H1 (cell line): ENCODE results near the gene UPF2. TPM values are rescaled to one million over a fixed set of nuclear protein-coding genes. Genes with fewer than 3 reads are reported as not detected.

Source experiments
- CTCF ChIA-PET: fragments of 300-600 bp; sonication (Branson Sonifier 250); formaldehyde crosslinking; loops from one replicate; lab custom pipeline; 2021; ENCODE audit not compliant: partially characterized antibody; lab: Charles Lee
- POLR2A ChIA-PET: fragments of 300-600 bp; sonication (Branson Sonifier 250); formaldehyde crosslinking; loops from one replicate; lab custom pipeline; 2021; ENCODE audit warnings: inconsistent platforms; ENCODE audit not compliant: partially characterized antibody; lab: Charles Lee
- DNase-seq, 2 experiments: peaks; one replicate each; pipeline versions ENCODE4 v3.0.0 to v3.0.0-alpha.2; 2010 to 2022; ENCODE audit warnings: low spot score in 2 of 2, low read depth in 1 of 2, mixed read lengths in 1 of 2
- FAIRE-seq: peaks from 2 replicates; lab custom pipeline; 2011; peaks lifted over from hg19 to GRCh38; lab: Jason Lieb, UNC
- H2AFZ ChIP-seq: 2 replicates; pipeline ENCODE4 v1.8.1; 2012; ENCODE audit warnings: low read length, inconsistent platforms
- H2AK5ac ChIP-seq: 2 replicates; pipeline ENCODE4 v1.6.1; 2013; ENCODE audit warnings: low read depth, low read length
- H2BK120ac ChIP-seq: replicated peaks from 2 replicates; pipeline ENCODE3; 2013; ENCODE audit warnings: low read depth, low read length, inconsistent platforms
- H2BK12ac ChIP-seq: 2 replicates; pipeline ENCODE4 v1.6.1; 2013; ENCODE audit warnings: low read depth, low read length
- H2BK15ac ChIP-seq: 2 replicates; pipeline ENCODE4 v1.6.1; 2013; ENCODE audit warnings: low read length
- H2BK20ac ChIP-seq: 2 replicates; pipeline ENCODE4 v1.6.1; 2013; ENCODE audit warnings: low read length
- H2BK5ac ChIP-seq: 2 replicates; pipeline ENCODE4 v1.6.1; 2013; ENCODE audit warnings: low read depth, low read length
- H3K14ac ChIP-seq: 2 replicates; pipeline ENCODE4 v1.6.1; 2013; ENCODE audit warnings: inconsistent platforms; ENCODE audit not compliant: insufficient read length
- H3K18ac ChIP-seq: 2 replicates; pipeline ENCODE4 v1.6.1; 2013; ENCODE audit warnings: low read length; ENCODE audit errors: extremely low read depth
- H3K23ac ChIP-seq: 2 replicates; pipeline ENCODE4 v1.6.1; 2013; ENCODE audit warnings: inconsistent platforms; ENCODE audit not compliant: insufficient read length
- H3K23me2 ChIP-seq: 2 replicates; pipeline ENCODE4 v1.6.1; 2013; ENCODE audit warnings: low read depth, low read length
- H3K27ac ChIP-seq: 2 replicates; pipeline ENCODE4 v1.6.1; 2011; ENCODE audit warnings: low read depth, low read length, inconsistent platforms
- H3K27me3 ChIP-seq, 4 experiments: replicated peaks in 1 of 4; 1 replicate in 1 of 4; 2 replicates in 3 of 4; pipeline versions ENCODE4 v1.6.1 to v1.8.1; 2011 to 2013; ENCODE audit warnings: low read length in 3 of 4, mild to moderate bottlenecking in 3 of 4, inconsistent platforms in 2 of 4, mixed read lengths in 2 of 4, moderate library complexity in 1 of 4; ENCODE audit not compliant: control insufficient read depth in 3 of 4, insufficient read depth in 3 of 4; ENCODE audit errors: extremely low read depth in 1 of 4
- H3K36me3 ChIP-seq, 4 experiments: 2 replicates each; pipeline versions ENCODE4 v1.6.1 to v1.8.1; 2011 to 2013; ENCODE audit warnings: mild to moderate bottlenecking in 4 of 4, low read length in 3 of 4, moderate library complexity in 2 of 4, control low read depth in 1 of 4, inconsistent platforms in 1 of 4; ENCODE audit not compliant: insufficient read depth in 4 of 4, control insufficient read depth in 2 of 4
- H3K4ac ChIP-seq: replicated peaks from 2 replicates; pipeline ENCODE3; 2013; ENCODE audit warnings: low read length, low read depth, mixed read lengths, inconsistent platforms; ENCODE audit not compliant: insufficient read length
- H3K4me1 ChIP-seq, 4 experiments: replicated peaks in 1 of 4; 1 replicate in 1 of 4; 2 replicates in 3 of 4; pipeline versions ENCODE4 v1.6.1 to v1.8.1; 2011 to 2013; ENCODE audit warnings: low read length in 3 of 4, inconsistent platforms in 2 of 4, mixed read lengths in 1 of 4; ENCODE audit not compliant: insufficient read depth in 4 of 4, control insufficient read depth in 3 of 4
- H3K4me2 ChIP-seq, 2 experiments: 2 replicates each; pipeline versions ENCODE4 v1.6.1 to v1.8.1; 2011 to 2013; ENCODE audit warnings: low read depth in 2 of 2, low read length in 2 of 2, control low read depth in 1 of 2, inconsistent platforms in 1 of 2, mild to moderate bottlenecking in 1 of 2; ENCODE audit not compliant: insufficient read depth in 1 of 2
- H3K4me3 ChIP-seq, 4 experiments: fragments of 200-600, 300-600 bp in 1 of 4; sonication (generic), shearing (Covaris generic), sonication (Bioruptor Twin) in 1 of 4; 2 replicates each; pipeline versions ENCODE4 v1.5.1 to v1.8.1; 2011 to 2016; ENCODE audit warnings: low read length in 4 of 4, low read depth in 3 of 4, control low read depth in 2 of 4, inconsistent platforms in 2 of 4, mild to moderate bottlenecking in 2 of 4, mixed read lengths in 1 of 4, moderate library complexity in 1 of 4; ENCODE audit not compliant: insufficient read depth in 2 of 4; ENCODE audit errors: extremely low read depth in 1 of 4
- H3K56ac ChIP-seq: replicated peaks from 2 replicates; pipeline ENCODE3; 2013; ENCODE audit warnings: low read depth, mild to moderate bottlenecking, mixed read lengths, low read length, inconsistent platforms; ENCODE audit not compliant: insufficient read length
- H3K79me1 ChIP-seq: 2 replicates; pipeline ENCODE4 v1.6.1; 2013; ENCODE audit warnings: low read depth, low read length, control low read depth
- H3K79me2 ChIP-seq, 2 experiments: 2 replicates each; pipeline versions ENCODE4 v1.6.1 to v1.8.1; 2012 to 2013; ENCODE audit warnings: low read length in 2 of 2, mild to moderate bottlenecking in 2 of 2, inconsistent platforms in 1 of 2; ENCODE audit not compliant: insufficient read depth in 2 of 2, control insufficient read depth in 1 of 2
- H3K9ac ChIP-seq, 4 experiments: replicated peaks in 1 of 4; 1 replicate in 1 of 4; 2 replicates in 3 of 4; pipeline versions ENCODE4 v1.6.1 to v1.8.1; 2011 to 2013; ENCODE audit warnings: low read depth in 3 of 4, low read length in 3 of 4, control low read depth in 2 of 4, mild to moderate bottlenecking in 2 of 4, moderate library complexity in 2 of 4, inconsistent platforms in 1 of 4; ENCODE audit errors: extremely low read depth in 1 of 4
- H3K9me3 ChIP-seq, 2 experiments: 2 replicates each; pipeline versions ENCODE4 v1.6.1 to v1.8.1; 2012 to 2013; ENCODE audit warnings: mild to moderate bottlenecking in 2 of 2, moderate library complexity in 2 of 2, control low read depth in 1 of 2, inconsistent platforms in 1 of 2, low read depth in 1 of 2, low read length in 1 of 2, mixed read lengths in 1 of 2; ENCODE audit not compliant: insufficient read depth in 2 of 2
- H4K20me1 ChIP-seq, 2 experiments: replicated peaks in 1 of 2; 2 replicates each; pipeline versions ENCODE3 to v1.8.1; 2011 to 2013; ENCODE audit warnings: inconsistent platforms in 2 of 2, low read length in 2 of 2, mild to moderate bottlenecking in 1 of 2; ENCODE audit not compliant: insufficient read depth in 2 of 2, control insufficient read depth in 1 of 2
- H4K5ac ChIP-seq: 2 replicates; pipeline ENCODE4 v1.6.1; 2013; ENCODE audit warnings: low read length, low read depth, mixed read lengths, inconsistent platforms; ENCODE audit not compliant: insufficient read length
- H4K8ac ChIP-seq: 2 replicates; pipeline ENCODE4 v1.8.0; 2013; ENCODE audit warnings: mild to moderate bottlenecking, moderate library complexity, low read length, inconsistent platforms; ENCODE audit not compliant: insufficient read depth; ENCODE audit errors: extremely low read depth
- H4K91ac ChIP-seq: replicated peaks from 2 replicates; pipeline ENCODE3; 2013; ENCODE audit warnings: low read length, mixed read lengths, inconsistent platforms; ENCODE audit not compliant: insufficient read length
- ASH2L ChIP-seq: fragments of 200-600, 300-600 bp; sonication (generic); IDR thresholded peaks from one replicate; pipeline ENCODE4 v1.7.1; 2017; ENCODE audit warnings: low read length
- ATF3 ChIP-seq: IDR thresholded peaks from 2 replicates; pipeline ENCODE4 v1.6.1; 2011; ENCODE audit warnings: low read depth, mild to moderate bottlenecking, low read length; ENCODE audit not compliant: insufficient read depth
- BRCA1 ChIP-seq: IDR thresholded peaks from 2 replicates; pipeline ENCODE4 v1.6.1; 2012; ENCODE audit warnings: low read depth, low read length, improper control_type of control experiment
- CHD2 ChIP-seq: IDR thresholded peaks from 2 replicates; pipeline ENCODE4 v1.6.1; 2012; ENCODE audit warnings: low read length, improper control_type of control experiment
- JUN ChIP-seq: IDR thresholded peaks from 2 replicates; pipeline ENCODE4 v1.6.1; 2011; ENCODE audit warnings: low read depth, mild to moderate bottlenecking, improper control_type of control experiment, low read length
- NRF1 ChIP-seq: IDR thresholded peaks from 2 replicates; pipeline ENCODE4 v1.6.1; 2011; ENCODE audit warnings: mild to moderate bottlenecking, low read depth, low read length, improper control_type of control experiment
- POU5F1 ChIP-seq: IDR thresholded peaks from 2 replicates; pipeline ENCODE4 v1.6.1; 2011; ENCODE audit warnings: low read depth, mild to moderate bottlenecking, low read length, moderate library complexity
- RFX5 ChIP-seq: IDR thresholded peaks from 2 replicates; pipeline ENCODE4 v1.6.1; 2011; ENCODE audit warnings: low read depth, low read length, improper control_type of control experiment, borderline replicate concordance
- RNF2 ChIP-seq: fragments of 200-900, 300-1000 bp; sonication (generic); IDR thresholded peaks from 2 replicates; pipeline ENCODE4 v1.7.1; 2016; ENCODE audit warnings: borderline replicate concordance, low read depth, mild to moderate bottlenecking, antibody characterized with exemption, low read length; ENCODE audit not compliant: poor library complexity, severe bottlenecking; ENCODE audit errors: missing control alignments
- SIX5 ChIP-seq: IDR thresholded peaks from 2 replicates; pipeline ENCODE4 v1.6.1; 2011; ENCODE audit warnings: mild to moderate bottlenecking, low read depth, low read length
- SP4 ChIP-seq: IDR thresholded peaks from 2 replicates; pipeline ENCODE4 v1.6.1; 2012; ENCODE audit warnings: low read length, inconsistent platforms
- TBP ChIP-seq: IDR thresholded peaks from 2 replicates; pipeline ENCODE4 v1.6.1; 2011; ENCODE audit warnings: low read depth, low read length, improper control_type of control experiment
- USF2 ChIP-seq: IDR thresholded peaks from 2 replicates; pipeline ENCODE4 v1.6.1; 2011; ENCODE audit warnings: low read length, improper control_type of control experiment
- YY1 ChIP-seq: IDR thresholded peaks from 2 replicates; pipeline ENCODE4 v1.6.1; 2011; ENCODE audit warnings: low read depth, mild to moderate bottlenecking, low read length
- WGBS, 2 experiments: shearing (Covaris generic) in 1 of 2; methylation state at CpG; one replicate each; pipeline versions ENCODE4 v1.1.6 to v1.1.7; 2013 to 2015; ENCODE audit warnings: low lambda C conversion rate in 2 of 2, mixed read lengths in 2 of 2, inconsistent platforms in 1 of 2, low coverage in 1 of 2, missing lambda C conversion rate in 1 of 2; ENCODE audit not compliant: insufficient replicate concordance in 2 of 2, insufficient coverage in 1 of 2, insufficient read length in 1 of 2; ENCODE audit errors: extremely low coverage in 1 of 2, missing lambda C conversion rate in 1 of 2; 5-methylcytosine and 5-hydroxymethylcytosine counted together
- polyA plus RNA-seq, 7 experiments: library from polyadenylated mRNA; depleted of rRNA in 3 of 7; stranded (reverse) in 5 of 7; unstranded in 2 of 7; fragments of >200 nt in 5 of 7; fragments of 200-250 nt in 2 of 7; gene quantifications; 1 replicate in 5 of 7; 2 replicates in 1 of 7; 4 replicates in 1 of 7; pipeline versions ENCODE4 v1.2.1 to v1.2.3, GENCODE V29; 2011 to 2013; ENCODE audit warnings: missing spikeins in 2 of 7, mixed read lengths in 2 of 7
- total RNA-seq: library from RNA; stranded (reverse); fragmentation: NEBNext Ultra II Directional; extraction: Animal tissue kit (Norgen Biotek cat#: 25700); gene quantifications from 2 replicates; pipeline ENCODE4 v1.2.1, GENCODE V29; 2021

Gene UPF2
- total and polyA plus RNA-seq, 2 of the 8 experiments (the other 6 are each of a cell fraction or from before 2014, with no cell fraction given) = 6.2 to 32.8 TPM

- H2BK12ac ChIP-seq = no peak overlapping the region
- TF ChIP-seq RNF2 (no peak), ATF3 (no peak), NRF1 (no peak), RFX5 (no peak), YY1 (no peak), SP4 (no peak), CHD2 (no peak), POU5F1 (no peak), JUN (no peak), USF2 (no peak), BRCA1 (no peak), SIX5 (no peak), TBP (no peak), ASH2L (no peak)
Measured at GRCh38 chr10:11919271-11919670, 123.3 kb downstream of the UPF2 start.

More at GRCh38 chr10:11919271-11919670, 123.3 kb downstream of the UPF2 start:
- Histone ChIP-seq H2BK120ac (no peak overlapping the region), H3K23ac (no peak overlapping the region), H3K18ac (no peak overlapping the region), H2BK15ac (no peak overlapping the region), H3K56ac (no peak overlapping the region), H4K20me1 (no peaks in the 10 kb centered on the region), H3K9ac (no peak overlapping the region), H3K9me3 (no peaks in the 10 kb centered on the region), H3K23me2 (no peaks in the 10 kb centered on the region), H3K4me1 (no peaks in the 10 kb centered on the region; a peak in 2 of 7 replicates), H3K4me2 (no peak overlapping the region), H3K4me3 (no peak overlapping the region), H3K27ac (no peak overlapping the region), H2AFZ (no peak overlapping the region), H3K79me2 (no peaks in the 10 kb centered on the region), H3K27me3 (no peaks in the 10 kb centered on the region), H4K8ac (no peak overlapping the region), H3K4ac (no peak overlapping the region), H4K5ac (no peak overlapping the region), H2AK5ac (no peak overlapping the region), H2BK5ac (no peak overlapping the region), H3K14ac (no peak overlapping the region), H2BK20ac (no peak overlapping the region), H4K91ac (no peak overlapping the region), H3K36me3 (peaks cover 0 to 30% (median 7%) of the 10 kb centered on the region in 4 experiments; a peak in 5 of 8 replicates), H3K79me1 (no peaks in the 10 kb centered on the region)
- ChIA-PET POLR2A (no interaction called here), CTCF (interaction anchor here (0.9 to 2.7 kb wide), 5 partner anchors 10 to 67 kb away, joined by 3 to 9 read pairs (median 6); no protein-coding TSS in a partner anchor)
- no peak for FAIRE-seq
- 92% methylated on average over 7 of the region's 7 CpGs; no CpG with 5 or more reads in 1 of the 2 experiments for WGBS, 2 experiments
- no peak for DNase-seq
